Liver (tissue), 9 donors: ENCODE data around the gene BACH2. TPM values are rescaled to one million over a fixed set of nuclear protein-coding genes. Genes with fewer than 3 reads are reported as not detected.

ENCODE experiments used
- DNase-seq: peaks from one replicate; pipeline ENCODE4 v3.0.0-alpha.2; 2017; ENCODE audit warnings: low spot score
- H3K27ac ChIP-seq, 2 donors: one replicate each; pipeline ENCODE4 v1.7.0; 2013; ENCODE audit warnings: inconsistent platforms in 2 of 2, low read length in 2 of 2, control low read depth in 1 of 2, low read depth in 1 of 2, mild to moderate bottlenecking in 1 of 2
- H3K27me3 ChIP-seq, 4 donors: one replicate each; pipeline versions ENCODE4 v1.6.1 to v1.7.0; 2013; ENCODE audit warnings: low read length in 3 of 4, inconsistent platforms in 1 of 4, mild to moderate bottlenecking in 1 of 4, moderate library complexity in 1 of 4; ENCODE audit not compliant: control insufficient read depth in 4 of 4, insufficient read depth in 4 of 4
- H3K36me3 ChIP-seq, 4 donors: one replicate each; pipeline versions ENCODE4 v1.6.1 to v1.7.0; 2013; ENCODE audit warnings: low read length in 3 of 4, mild to moderate bottlenecking in 3 of 4, low read depth in 1 of 4, moderate library complexity in 1 of 4; ENCODE audit not compliant: control insufficient read depth in 4 of 4, insufficient read depth in 3 of 4
- H3K4me1 ChIP-seq, 4 donors: one replicate each; pipeline versions ENCODE4 v1.6.1 to v1.7.0; 2013; ENCODE audit warnings: low read length in 3 of 4, mild to moderate bottlenecking in 3 of 4, moderate library complexity in 1 of 4; ENCODE audit not compliant: control insufficient read depth in 4 of 4, insufficient read depth in 4 of 4
- H3K4me3 ChIP-seq, 3 donors: one replicate each; pipeline versions ENCODE4 v1.6.1 to v1.7.0; 2013; ENCODE audit warnings: low read length in 3 of 3, control low read depth in 1 of 3, low read depth in 1 of 3, mild to moderate bottlenecking in 1 of 3
- H3K9ac ChIP-seq, 2 donors: one replicate each; pipeline ENCODE4 v1.7.0; 2013; ENCODE audit warnings: low read length in 2 of 2, mild to moderate bottlenecking in 2 of 2, moderate library complexity in 2 of 2, control low read depth in 1 of 2, low read depth in 1 of 2
- H3K9me3 ChIP-seq, 4 donors: one replicate each; pipeline versions ENCODE4 v1.6.1 to v1.7.0; 2013; ENCODE audit warnings: low read length in 3 of 4; ENCODE audit not compliant: control insufficient read depth in 4 of 4
- CTCF ChIP-seq: fragments of 150-350 bp; IDR thresholded peaks from 2 replicates; pipeline ENCODE4 v1.5.1; 2017; ENCODE audit warnings: improper control_type of control experiment, low read depth, low read length; ENCODE audit not compliant: missing input control
- EGR1 ChIP-seq, 2 donors: IDR thresholded peaks; 2 replicates each; pipeline ENCODE4 v1.6.1; 2016 to 2018; ENCODE audit warnings: antibody characterized with exemption in 2 of 2, low read depth in 2 of 2
- FOXA1 ChIP-seq: IDR thresholded peaks from 2 replicates; pipeline ENCODE4 v1.6.1; 2016; ENCODE audit warnings: antibody characterized with exemption
- FOXA2 ChIP-seq: IDR thresholded peaks from 2 replicates; pipeline ENCODE4 v1.6.1; 2016; ENCODE audit warnings: antibody characterized with exemption
- GABPA ChIP-seq, 2 donors: IDR thresholded peaks in 1 of 2; conservative IDR thresholded peaks in 1 of 2; 2 replicates each; pipeline ENCODE4 v1.6.1; 2016; ENCODE audit warnings: antibody characterized with exemption in 2 of 2, mild to moderate bottlenecking in 1 of 2, moderate library complexity in 1 of 2
- HNF4A ChIP-seq, 2 donors: conservative IDR thresholded peaks; 2 replicates each; pipeline ENCODE4 v1.6.1; 2016; ENCODE audit warnings: antibody characterized with exemption in 2 of 2, mild to moderate bottlenecking in 2 of 2
- HNF4G ChIP-seq: IDR thresholded peaks from 2 replicates; pipeline ENCODE4 v1.6.1; 2016; ENCODE audit warnings: antibody characterized with exemption
- JUND ChIP-seq, 2 donors: IDR thresholded peaks; 2 replicates each; pipeline ENCODE4 v1.6.1; 2016; ENCODE audit warnings: antibody characterized with exemption in 2 of 2
- MAX ChIP-seq: IDR thresholded peaks from 2 replicates; pipeline ENCODE4 v1.6.1; 2016; ENCODE audit warnings: antibody characterized with exemption
- NR2F2 ChIP-seq: IDR thresholded peaks from 2 replicates; pipeline ENCODE4 v1.6.1; 2016; ENCODE audit warnings: antibody characterized with exemption
- RAD21 ChIP-seq, 2 donors: IDR thresholded peaks; 2 replicates each; pipeline ENCODE4 v1.6.1; 2016; ENCODE audit warnings: antibody characterized with exemption in 2 of 2, mild to moderate bottlenecking in 2 of 2
- REST ChIP-seq: IDR thresholded peaks from 2 replicates; pipeline ENCODE4 v1.6.1; 2016; ENCODE audit warnings: antibody characterized with exemption, mild to moderate bottlenecking
- RXRA ChIP-seq, 2 donors: IDR thresholded peaks; 2 replicates each; pipeline ENCODE4 v1.6.1; 2017 to 2018; ENCODE audit warnings: antibody characterized with exemption in 2 of 2, mild to moderate bottlenecking in 1 of 2
- SP1 ChIP-seq: IDR thresholded peaks from 2 replicates; pipeline ENCODE4 v1.6.1; 2018; ENCODE audit warnings: antibody characterized with exemption, mild to moderate bottlenecking
- TAF1 ChIP-seq: conservative IDR thresholded peaks from 2 replicates; pipeline ENCODE4 v1.6.1; 2016; ENCODE audit warnings: antibody characterized with exemption, mild to moderate bottlenecking
- YY1 ChIP-seq: IDR thresholded peaks from 2 replicates; pipeline ENCODE4 v1.6.1; 2016; ENCODE audit warnings: antibody characterized with exemption, mild to moderate bottlenecking
- ZBTB33 ChIP-seq: IDR thresholded peaks from 2 replicates; pipeline ENCODE4 v1.6.1; 2016; ENCODE audit warnings: antibody characterized with exemption
- WGBS: extraction: QIAGEN DNeasy Blood & Tissue Kit; methylation state at CpG from one replicate; pipeline ENCODE4 v1.1.7; 2013; 5-methylcytosine and 5-hydroxymethylcytosine counted together
- polyA plus RNA-seq, 2 donors: library from polyadenylated mRNA; stranded (reverse) in 1 of 2; unstranded in 1 of 2; fragments of 200-250 nt in 1 of 2; fragments of >200 nt in 1 of 2; fragmentation: Nextera tagmentation in 1 of 2; extraction: Ambion mirVana in 1 of 2; gene quantifications; one replicate each; pipeline versions ENCODE4 v1.2.1 to v1.2.3, GENCODE V29; 2013 to 2015
- total RNA-seq, 2 donors: library from RNA; depleted of rRNA; stranded (reverse); fragments of >200 nt; gene quantifications; one replicate each; pipeline ENCODE4 v1.2.3, GENCODE V29; 2014
- donor health status: healthy.
- donor health status: healthy.
- donor health status: healthy.
- donor health status: healthy.
- donor health status: healthy.

BACH2 gene
- total and polyA plus RNA-seq, 4 donors: 1.9 to 3.7 (median 1.9) TPM

GRCh38 chr6:90072935-90073464 lies 223.6 kb downstream of the BACH2 start:
- WGBS: 79% methylated on average over 11 of the region's 11 CpGs
- Histone ChIP-seq H3K9ac (no peak overlapping the region), H3K4me1 (no peaks in the 10 kb centered on the region), H3K4me3 (no peak overlapping the region), H3K27ac (no peak overlapping the region), H3K9me3 (no peaks in the 10 kb centered on the region), H3K27me3 (no peaks in the 10 kb centered on the region), H3K36me3 (no peaks in the 10 kb centered on the region)
- DNase-seq: no peak
- TF ChIP-seq MAX (no peak), NR2F2 (no peak), TAF1 (no peak), ZBTB33 (no peak), CTCF (no peak), RXRA (IDR thresholded peaks at IDR 0.05) (no peak), EGR1 (IDR thresholded peaks at IDR 0.05; ENCODE audit: low read depth in 2 of 2) (no peak), YY1 (no peak), HNF4G (no peak), GABPA (IDR thresholded peaks at IDR 0.05 in 1 of 2, conservative IDR thresholded peaks at IDR 0.05 in 1 of 2) (no peak), FOXA2 (no peak), FOXA1 (no peak), HNF4A (conservative IDR thresholded peaks at IDR 0.05) (no peak), SP1 (no peak), JUND (IDR thresholded peaks at IDR 0.05) (no peak), RAD21 (IDR thresholded peaks at IDR 0.05) (no peak), REST (no peak)

GRCh38 chr6:90072501-90072900 lies 224.1 kb downstream of the BACH2 start:
- TF ChIP-seq SP1: no peak
- TF ChIP-seq JUND (IDR thresholded peaks at IDR 0.05): no peak
- Histone ChIP-seq H3K9me3 (no peaks in the 10 kb centered on the region), H3K4me1 (no peaks in the 10 kb centered on the region), H3K27ac (no peak overlapping the region), H3K4me3 (no peak overlapping the region), H3K9ac (no peak overlapping the region), H3K27me3 (no peaks in the 10 kb centered on the region), H3K36me3 (no peaks in the 10 kb centered on the region)
- 95% methylated on average over 3 of the region's 3 CpGs for WGBS
- DNase-seq: no peak
